ENCODE results near the gene MLH3.

Gene MLH3

DNA sequence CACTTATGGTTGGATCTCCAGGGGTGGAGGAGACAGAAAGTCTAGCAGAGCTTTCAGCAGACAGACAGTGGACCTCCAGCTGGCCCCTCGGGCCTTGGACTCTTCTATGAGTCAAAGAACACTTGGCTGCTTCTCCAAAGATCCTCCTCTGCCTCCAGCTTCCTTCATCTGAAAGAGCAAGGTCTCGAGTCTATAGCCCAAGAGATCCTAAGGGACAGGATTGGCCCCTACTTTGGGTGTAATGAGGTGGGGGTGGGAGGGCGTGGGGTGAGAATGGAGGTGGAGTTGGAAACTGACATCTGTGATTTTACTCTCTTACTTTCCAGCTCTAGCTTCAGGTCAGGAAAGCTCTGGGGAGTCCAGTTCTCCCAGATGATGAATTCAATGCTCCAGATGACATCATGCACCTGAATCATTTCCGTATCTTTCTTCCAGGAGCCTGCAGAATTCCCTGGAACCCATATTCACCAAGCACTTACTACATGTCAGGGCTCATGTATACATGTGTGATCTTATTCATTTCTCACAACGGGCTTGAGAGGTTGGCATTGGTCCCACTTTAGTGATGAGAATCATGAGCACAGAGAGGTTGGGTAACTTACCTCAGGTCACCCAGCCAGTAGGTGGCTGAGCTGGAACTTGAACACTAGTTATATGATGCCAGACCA lies 85.6 kb downstream of the MLH3 start:
- H3K79me2 ChIP-seq (ENCODE audit: insufficient read depth, low read length): no peaks in the 10 kb centered on the region
- H4K20me1 ChIP-seq (ENCODE audit: insufficient read depth, low read length, poor library complexity, severe bottlenecking): no peaks in the 10 kb centered on the region
- H3K36me3 ChIP-seq (ENCODE audit: insufficient read depth, low read length): no peaks in the 10 kb centered on the region
- no peaks in the 10 kb centered on the region for H3K27me3 ChIP-seq (ENCODE audit: insufficient read depth, low read length, poor library complexity, severe bottlenecking)
- H3K4me2 ChIP-seq (ENCODE audit: low read depth, low read length, poor library complexity, severe bottlenecking): no peak overlapping the region
- H3K4me3 ChIP-seq (ENCODE audit: low read length, poor library complexity, severe bottlenecking): no peak overlapping the region
- no peak for TF ChIP-seq EZH2phosphoT487 (IDR thresholded peaks at IDR 0.05; ENCODE audit: borderline replicate concordance)
- TF ChIP-seq, protein P1, sequence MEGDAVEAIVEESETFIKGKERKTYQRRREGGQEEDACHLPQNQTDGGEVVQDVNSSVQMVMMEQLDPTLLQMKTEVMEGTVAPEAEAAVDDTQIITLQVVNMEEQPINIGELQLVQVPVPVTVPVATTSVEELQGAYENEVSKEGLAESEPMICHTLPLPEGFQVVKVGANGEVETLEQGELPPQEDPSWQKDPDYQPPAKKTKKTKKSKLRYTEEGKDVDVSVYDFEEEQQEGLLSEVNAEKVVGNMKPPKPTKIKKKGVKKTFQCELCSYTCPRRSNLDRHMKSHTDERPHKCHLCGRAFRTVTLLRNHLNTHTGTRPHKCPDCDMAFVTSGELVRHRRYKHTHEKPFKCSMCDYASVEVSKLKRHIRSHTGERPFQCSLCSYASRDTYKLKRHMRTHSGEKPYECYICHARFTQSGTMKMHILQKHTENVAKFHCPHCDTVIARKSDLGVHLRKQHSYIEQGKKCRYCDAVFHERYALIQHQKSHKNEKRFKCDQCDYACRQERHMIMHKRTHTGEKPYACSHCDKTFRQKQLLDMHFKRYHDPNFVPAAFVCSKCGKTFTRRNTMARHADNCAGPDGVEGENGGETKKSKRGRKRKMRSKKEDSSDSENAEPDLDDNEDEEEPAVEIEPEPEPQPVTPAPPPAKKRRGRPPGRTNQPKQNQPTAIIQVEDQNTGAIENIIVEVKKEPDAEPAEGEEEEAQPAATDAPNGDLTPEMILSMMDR (conservative IDR thresholded peaks at IDR 0.05; ENCODE audit: low read length): no peak
- H3K9ac ChIP-seq (ENCODE audit: low read depth, low read length, poor library complexity, severe bottlenecking): no peak overlapping the region
- H3K9me3 ChIP-seq (ENCODE audit: insufficient read depth, low read depth, low read length): no peaks in the 10 kb centered on the region
- no peaks in the 10 kb centered on the region for H3F3A ChIP-seq (ENCODE audit: low read depth)
- H2AFZ ChIP-seq (ENCODE audit: low read length): no peak overlapping the region
- H3K4me1 ChIP-seq (ENCODE audit: insufficient read depth, low read length, poor library complexity, severe bottlenecking): no peaks in the 10 kb centered on the region
- no peaks in the 10 kb centered on the region for H3K9me2 ChIP-seq (replicated peaks; ENCODE audit: low read depth, low read length)

DNA sequence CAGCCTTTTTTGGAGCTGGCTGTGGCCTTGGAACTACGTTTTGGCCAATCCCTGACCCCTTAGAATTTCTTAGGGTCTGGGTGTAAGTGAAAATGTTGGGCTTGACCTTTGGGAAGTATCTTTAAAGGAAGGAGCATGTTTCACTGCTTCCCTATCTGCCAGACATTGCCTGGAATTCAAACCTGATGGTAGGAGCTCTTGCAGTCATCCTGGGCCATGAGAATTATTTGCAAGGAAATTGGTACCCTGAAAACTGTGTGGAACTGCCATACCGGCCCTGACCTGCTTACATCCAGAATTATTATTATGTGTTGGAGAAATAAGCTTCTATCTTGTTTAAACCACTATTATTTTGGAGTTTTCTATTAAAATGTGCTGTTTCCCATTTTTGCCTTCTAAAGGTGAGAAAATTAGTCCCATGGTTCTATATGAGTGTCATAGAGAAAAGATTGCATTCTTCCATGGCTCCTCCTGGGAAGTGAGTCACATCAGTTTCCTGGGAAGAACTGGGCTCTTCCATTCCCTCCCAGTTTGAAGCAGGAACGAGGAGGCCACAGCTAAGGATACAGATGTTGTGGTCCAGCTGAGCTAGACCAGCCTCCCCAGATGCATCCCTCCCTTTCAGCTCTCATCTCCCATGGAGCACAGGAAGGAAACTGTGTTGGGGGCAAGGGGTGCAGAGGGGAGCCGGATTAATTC lies 86.3 kb downstream of the MLH3 start:
- Histone ChIP-seq H3K9me2 (replicated peaks; ENCODE audit: low read depth, low read length) (no peaks in the 10 kb centered on the region), H3K9me3 (ENCODE audit: insufficient read depth, low read depth, low read length) (no peaks in the 10 kb centered on the region), H3K4me1 (ENCODE audit: insufficient read depth, low read length, poor library complexity, severe bottlenecking) (no peaks in the 10 kb centered on the region), H4K20me1 (ENCODE audit: insufficient read depth, low read length, poor library complexity, severe bottlenecking) (no peaks in the 10 kb centered on the region), H2AFZ (ENCODE audit: low read length) (no peak overlapping the region), H3K36me3 (ENCODE audit: insufficient read depth, low read length) (no peaks in the 10 kb centered on the region), H3K79me2 (ENCODE audit: insufficient read depth, low read length) (no peaks in the 10 kb centered on the region), H3K4me3 (ENCODE audit: low read length, poor library complexity, severe bottlenecking) (no peak overlapping the region), H3F3A (ENCODE audit: low read depth) (no peaks in the 10 kb centered on the region), H3K27me3 (ENCODE audit: insufficient read depth, low read length, poor library complexity, severe bottlenecking) (no peaks in the 10 kb centered on the region), H3K4me2 (ENCODE audit: low read depth, low read length, poor library complexity, severe bottlenecking) (no peak overlapping the region), H3K9ac (ENCODE audit: low read depth, low read length, poor library complexity, severe bottlenecking) (no peak overlapping the region)
- TF ChIP-seq, protein P1 (conservative IDR thresholded peaks at IDR 0.05; ENCODE audit: low read length): no peak
- no peak for TF ChIP-seq EZH2phosphoT487 (IDR thresholded peaks at IDR 0.05; ENCODE audit: borderline replicate concordance)

All from Loucy (cell line).